Right lobe of liver (tissue), 6 donors: ENCODE measurements around the gene C14orf132. TPM values are rescaled to one million over a fixed set of nuclear protein-coding genes. Genes with fewer than 3 reads are reported as not detected.

Experiments
- ATAC-seq, 4 donors: fragments of 200-7000 bp; cut with Tn5 transposase; one replicate each; pipeline ENCODE4 v1.9.1; 2020; ENCODE audit warnings: mild to moderate bottlenecking in 4 of 4, moderate library complexity in 4 of 4
- DNase-seq, 3 donors: peaks; one replicate each; pipeline ENCODE4 v3.0.0-alpha.2; 2020
- H3K27ac ChIP-seq, 3 donors: fragments of 200-600 bp; one replicate each; pipeline ENCODE4 v1.8.0; 2022
- H3K27me3 ChIP-seq, 2 donors: fragments of 200-600 bp; one replicate each; pipeline ENCODE4 v1.8.0; 2022
- H3K36me3 ChIP-seq, 4 donors: fragments of 200-600 bp; sonication (generic) in 1 of 4; one replicate each; pipeline versions ENCODE4 v1.5.1 to v1.8.0; 2017 to 2022; ENCODE audit warnings: control low read depth in 1 of 4
- H3K4me1 ChIP-seq, 4 donors: fragments of 200-600 bp; sonication (generic) in 1 of 4; one replicate each; pipeline versions ENCODE4 v1.5.1 to v1.8.0; 2017 to 2022; ENCODE audit warnings: control low read depth in 1 of 4
- H3K4me3 ChIP-seq, 3 donors: fragments of 200-600 bp; one replicate each; pipeline ENCODE4 v1.8.0; 2022
- H3K9me3 ChIP-seq, 4 donors: fragments of 200-600 bp; sonication (generic) in 1 of 4; one replicate each; pipeline versions ENCODE4 v1.5.1 to v1.8.0; 2017 to 2022; ENCODE audit warnings: control low read depth in 1 of 4
- CTCF ChIP-seq, 4 donors: fragments of 200-600 bp in 3 of 4; fragments of 450-650 bp in 1 of 4; IDR thresholded peaks; one replicate each; pipeline versions ENCODE4 v1.5.1 to v1.8.0; 2016 to 2022; ENCODE audit warnings: antibody characterized with exemption in 4 of 4, mild to moderate bottlenecking in 2 of 4
- POLR2A ChIP-seq: fragments of 450-650 bp; IDR thresholded peaks from one replicate; pipeline ENCODE4 v1.6.1; 2017; ENCODE audit warnings: antibody characterized with exemption, mild to moderate bottlenecking
- WGBS: methylation state at CpG from one replicate; pipeline ENCODE4 v1.1.6; 2018; ENCODE audit warnings: low coverage, low lambda C conversion rate; ENCODE audit not compliant: insufficient coverage; ENCODE audit errors: missing lambda C conversion rate; 5-methylcytosine and 5-hydroxymethylcytosine counted together
- intact Hi-C, 2 donors: fragments of 100-400 bp; cut with DNase I; formaldehyde crosslinking; loops; one replicate each; pipeline versions ENCODE4 v1.11.2 to v1.14.1; 2022
- total RNA-seq, 6 experiments: library from RNA; depleted of rRNA in 2 of 6; stranded (reverse); fragments of >200 nt in 2 of 6; fragmentation: NEBNext Ultra II Directional in 3 of 6; extraction: Animal tissue kit (Norgen Biotek cat#: 25700) in 3 of 6; gene quantifications; one replicate each; pipeline versions ENCODE4 v1.1.0 to v1.2.4, GENCODE V29; 2016 to 2023
- donor health status: DM: no; HTN: yes; CAD: no.
- donor health status: DM: no; HTN: no; CAD: no.
- donor health status: DM: no; HTN: no; CAD: no.
- donor health status: DM: no; HTN: yes; CAD: no.
- donor health status: DM: no; HTN: yes; CAD: no.

The C14orf132 gene
- total RNA-seq, 6 experiments from 2014 or later = 1.7 to 6.9 (median 3.3) TPM

- WGBS = 12% methylated on average over 3 of the region's 6 CpGs
- peak; percentile 64 to 81 (median 75) for DNase-seq
- no peaks in the 10 kb centered on the region for H3K36me3 ChIP-seq
Observed at GRCh38 chr14:96098309-96098998, 59.3 kb downstream of the C14orf132 start.

GRCh38 chr14:96098999-96099335 is 59.8 kb downstream of the C14orf132 start:
- H3K4me3 ChIP-seq = no peak overlapping the region
- H3K4me1 ChIP-seq = peaks cover 0 to 55% (median 20%) of the 10 kb centered on the region in 4 donors
- TF ChIP-seq CTCF (IDR thresholded peaks at IDR 0.05) (no peak), POLR2A (no peak)
- H3K27me3 ChIP-seq = no peaks in the 10 kb centered on the region
- DNase-seq = no peak
- no peaks in the 10 kb centered on the region for H3K36me3 ChIP-seq
- H3K9me3 ChIP-seq = no peaks in the 10 kb centered on the region
- H3K27ac ChIP-seq = no peak overlapping the region
- intact Hi-C loops = loop anchor here in 1 of 2 donors (10.0 kb wide), 1 partner anchor 94 kb away; no protein-coding TSS in a partner anchor
- ATAC-seq = no peak

More at GRCh38 chr14:96098309-96098998, 59.3 kb downstream of the C14orf132 start:
- peak overlapping the region in 1 of 3 donors; percentile 5 for H3K4me3 ChIP-seq
- peaks cover 0 to 55% (median 20%) of the 10 kb centered on the region in 4 donors for H3K4me1 ChIP-seq
- no peaks in the 10 kb centered on the region for H3K27me3 ChIP-seq
- no peaks in the 10 kb centered on the region for H3K9me3 ChIP-seq
- intact Hi-C loops = loop anchor here in 1 of 2 donors (10.0 kb wide), 1 partner anchor 94 kb away; no protein-coding TSS in a partner anchor
- H3K27ac ChIP-seq = peak overlapping the region in 2 of 3 donors; percentile 75 to 89
- TF ChIP-seq CTCF (IDR thresholded peaks at IDR 0.05) (peak; percentile 67 to 83 (median 77)), POLR2A (no peak)
- ATAC-seq = peak; percentile 50 to 65 (median 54)

- H3K4me1 ChIP-seq = peaks cover 0 to 56% (median 22%) of the 10 kb centered on the region in 4 donors
- intact Hi-C loops = loop anchor here (5.0 to 10.0 kb wide), 3 partner anchors 94 to 172 kb away; no protein-coding TSS in a partner anchor
- peak; percentile 25 to 43 (median 34) for ATAC-seq
Observed at GRCh38 chr14:96100161-96101064, 61.3 kb downstream of the C14orf132 start.

More at GRCh38 chr14:96100161-96101064, 61.3 kb downstream of the C14orf132 start:
- WGBS = 15% methylated on average over 9 of the region's 22 CpGs
- Histone ChIP-seq H3K27me3 (no peaks in the 10 kb centered on the region), H3K27ac (peak overlapping the region in 1 of 3 donors; percentile 18), H3K36me3 (no peaks in the 10 kb centered on the region), H3K4me3 (no peak overlapping the region), H3K9me3 (no peaks in the 10 kb centered on the region)
- TF ChIP-seq CTCF (IDR thresholded peaks at IDR 0.05) = peak; percentile 84 to 93 (median 85)
- TF ChIP-seq POLR2A = no peak
- peak; percentile 80 to 85 (median 81) for DNase-seq
